ENCODE measurements around the gene VGLL4.

GRCh38 chr3:11596387-11596786, 47.3 kb downstream of the VGLL4 start:
- TF ChIP-seq CTCF (conservative IDR thresholded peaks at IDR 0.05; ENCODE audit: low read depth, low read length) (no peak), EZH2 (IDR thresholded peaks at IDR 0.05; ENCODE audit: borderline replicate concordance, low read depth, low read length, poor library complexity, severe bottlenecking) (no peak)
